Stimulated activated effector memory CD8-positive, alpha-beta T cell treated with anti-CD3 and anti-CD28 coated beads, Interleukin-12 subunit alpha, Interleukin-12 subunit beta, amount 100 ng/mL, for 72 hours (primary cell): ENCODE results near the gene IL1RAPL2.
"Not testable (repeated sequence)": the region's sequence is repeated elsewhere in the genome, so short reads cannot be mapped to it uniquely, and the experiment has no call there.

ENCODE experiments used
- ATAC-seq: fragments of 150-1000 bp; cut with Tn5 transposase; 2 replicates; pipeline ENCODE4 v1.10.0; 2021
- DNase-seq, 2 donors: peaks; one replicate each; pipeline ENCODE4 v3.0.0; 2021 to 2022; ENCODE audit warnings: low spot score in 2 of 2
- H3K27ac Mint-ChIP-seq: one replicate; pipeline ENCODE4 v1.8.0; 2022; ENCODE audit warnings: mild to moderate bottlenecking, mixed read lengths
- H3K36me3 Mint-ChIP-seq: one replicate; pipeline ENCODE4 v1.8.0; 2022; ENCODE audit warnings: mild to moderate bottlenecking, mixed read lengths
- H3K4me1 Mint-ChIP-seq: one replicate; pipeline ENCODE4 v1.8.0; 2022; ENCODE audit warnings: mixed read lengths
- H3K4me3 Mint-ChIP-seq: one replicate; pipeline ENCODE4 v1.8.0; 2022; ENCODE audit warnings: mild to moderate bottlenecking, mixed read lengths
- H3K9me3 Mint-ChIP-seq: one replicate; pipeline ENCODE4 v1.8.0; 2022; ENCODE audit warnings: mixed read lengths

The IL1RAPL2 gene

GRCh38 chrX:105744291-105744690 lies 1178.3 kb downstream of the IL1RAPL2 start:
- Mint-ChIP-seq H3K4me3 (no peak overlapping the region), H3K4me1 (no peaks in the 10 kb centered on the region), H3K36me3 (no peaks in the 10 kb centered on the region), H3K9me3 (peaks cover 12% of the 10 kb centered on the region), H3K27ac (no peak overlapping the region)
- ATAC-seq, result no peak
- DNase-seq, result no peak

GRCh38 chrX:105744946-105745345 lies 1178.9 kb downstream of the IL1RAPL2 start:
- no peaks in the 10 kb centered on the region for H3K4me1 Mint-ChIP-seq
- H3K4me3 Mint-ChIP-seq, result no peak overlapping the region
- no peak overlapping the region for H3K27ac Mint-ChIP-seq

GRCh38 chrX:105745863-105746262 lies 1179.9 kb downstream of the IL1RAPL2 start:
- ATAC-seq, result no peak
- Mint-ChIP-seq H3K27ac (no peak overlapping the region), H3K9me3 (peaks cover 12% of the 10 kb centered on the region), H3K4me1 (no peaks in the 10 kb centered on the region), H3K36me3 (no peaks in the 10 kb centered on the region), H3K4me3 (no peak overlapping the region)
- DNase-seq, result no peak

More at GRCh38 chrX:105744946-105745345, 1178.9 kb downstream of the IL1RAPL2 start:
- Mint-ChIP-seq H3K36me3 (no peaks in the 10 kb centered on the region), H3K9me3 (peaks cover 12% of the 10 kb centered on the region)
- DNase-seq, result no peak
- ATAC-seq, result no peak

- DNase-seq, result no peak
- H3K4me3 Mint-ChIP-seq, result no peak overlapping the region
- no peak for ATAC-seq
- no peak overlapping the region for H3K27ac Mint-ChIP-seq
- H3K9me3 Mint-ChIP-seq, result peaks cover 6% of the 10 kb centered on the region
- H3K36me3 Mint-ChIP-seq, result no peaks in the 10 kb centered on the region
- H3K4me1 Mint-ChIP-seq, result no peaks in the 10 kb centered on the region
Observed at GRCh38 chrX:105752338-105752956, 1186.4 kb downstream of the IL1RAPL2 start.

- Mint-ChIP-seq H3K27ac (no peak overlapping the region), H3K9me3 (peaks cover 6% of the 10 kb centered on the region), H3K4me3 (no peak overlapping the region), H3K4me1 (no peaks in the 10 kb centered on the region), H3K36me3 (no peaks in the 10 kb centered on the region)
- no peak for ATAC-seq
- DNase-seq, result no peak
Observed at GRCh38 chrX:105753411-105753810, 1187.4 kb downstream of the IL1RAPL2 start.

GRCh38 chrX:105754286-105754964 lies 1188.4 kb downstream of the IL1RAPL2 start:
- H3K36me3 Mint-ChIP-seq, result no peaks in the 10 kb centered on the region
- DNase-seq, result no peak
- no peaks in the 10 kb centered on the region for H3K4me1 Mint-ChIP-seq
- H3K9me3 Mint-ChIP-seq, result peaks cover 6% of the 10 kb centered on the region
- H3K4me3 Mint-ChIP-seq, result no peak overlapping the region
- no peak for ATAC-seq
- H3K27ac Mint-ChIP-seq, result no peak overlapping the region

GRCh38 chrX:105755109-105755508 lies 1189.1 kb downstream of the IL1RAPL2 start:
- Mint-ChIP-seq H3K4me1 (no peaks in the 10 kb centered on the region), H3K4me3 (no peak overlapping the region), H3K9me3 (peaks cover 6% of the 10 kb centered on the region), H3K27ac (no peak overlapping the region), H3K36me3 (no peaks in the 10 kb centered on the region)
- ATAC-seq (no peak), DNase-seq (no peak)

- Mint-ChIP-seq H3K36me3 (no peaks in the 10 kb centered on the region), H3K4me3 (no peak overlapping the region), H3K9me3 (peaks cover 9% of the 10 kb centered on the region), H3K27ac (no peak overlapping the region), H3K4me1 (no peaks in the 10 kb centered on the region)
- no peak for ATAC-seq
- DNase-seq, result no peak
Observed at GRCh38 chrX:105758754-105759153, 1192.8 kb downstream of the IL1RAPL2 start.

GRCh38 chrX:105759598-105759997 lies 1193.6 kb downstream of the IL1RAPL2 start:
- peaks cover 9% of the 10 kb centered on the region for H3K9me3 Mint-ChIP-seq
- H3K36me3 Mint-ChIP-seq, result no peaks in the 10 kb centered on the region
- no peak overlapping the region for H3K27ac Mint-ChIP-seq
- ATAC-seq (no peak), DNase-seq (no peak)
- H3K4me1 Mint-ChIP-seq, result no peaks in the 10 kb centered on the region
- H3K4me3 Mint-ChIP-seq, result no peak overlapping the region

GRCh38 chrX:105765691-105766090 lies 1199.7 kb downstream of the IL1RAPL2 start:
- H3K4me3 Mint-ChIP-seq, result no peak overlapping the region
- no peaks in the 10 kb centered on the region for H3K36me3 Mint-ChIP-seq
- no peak overlapping the region for H3K27ac Mint-ChIP-seq
- peaks cover 6% of the 10 kb centered on the region for H3K9me3 Mint-ChIP-seq
- ATAC-seq (no peak), DNase-seq (no peak)
- H3K4me1 Mint-ChIP-seq, result no peaks in the 10 kb centered on the region

GRCh38 chrX:105773801-105774200 lies 1207.8 kb downstream of the IL1RAPL2 start:
- DNase-seq (no peak), ATAC-seq (no peak)
- H3K9me3 Mint-ChIP-seq, result peaks cover 4% of the 10 kb centered on the region
- no peaks in the 10 kb centered on the region for H3K36me3 Mint-ChIP-seq
- no peak overlapping the region for H3K4me3 Mint-ChIP-seq
- no peak overlapping the region for H3K27ac Mint-ChIP-seq
- no peaks in the 10 kb centered on the region for H3K4me1 Mint-ChIP-seq

GRCh38 chrX:105775679-105776078 lies 1209.7 kb downstream of the IL1RAPL2 start:
- peaks cover 4% of the 10 kb centered on the region for H3K9me3 Mint-ChIP-seq
- H3K27ac Mint-ChIP-seq, result no peak overlapping the region
- no peak for ATAC-seq
- no peaks in the 10 kb centered on the region for H3K4me1 Mint-ChIP-seq
- no peak for DNase-seq
- H3K36me3 Mint-ChIP-seq, result no peaks in the 10 kb centered on the region
- no peak overlapping the region for H3K4me3 Mint-ChIP-seq

- no peaks in the 10 kb centered on the region for H3K4me1 Mint-ChIP-seq
- H3K9me3 Mint-ChIP-seq, result peaks cover 3% of the 10 kb centered on the region
- H3K4me3 Mint-ChIP-seq, result no peak overlapping the region
- DNase-seq (no peak), ATAC-seq (no peak)
- H3K27ac Mint-ChIP-seq, result no peak overlapping the region
- no peaks in the 10 kb centered on the region for H3K36me3 Mint-ChIP-seq
Observed at GRCh38 chrX:105781804-105782203, 1215.8 kb downstream of the IL1RAPL2 start.

- DNase-seq, H3K9me3 Mint-ChIP-seq, H3K36me3 Mint-ChIP-seq, ATAC-seq, H3K4me3 Mint-ChIP-seq, H3K4me1 Mint-ChIP-seq, H3K27ac Mint-ChIP-seq: not testable (repeated sequence)
Observed at GRCh38 chrX:105796877-105797276, 1230.9 kb downstream of the IL1RAPL2 start.

GRCh38 chrX:105803891-105804290 lies 1237.9 kb downstream of the IL1RAPL2 start:
- no peaks in the 10 kb centered on the region for H3K36me3 Mint-ChIP-seq
- no peak overlapping the region for H3K4me3 Mint-ChIP-seq
- DNase-seq (no peak), ATAC-seq (no peak)
- no peak overlapping the region for H3K27ac Mint-ChIP-seq
- peaks cover 5% of the 10 kb centered on the region for H3K9me3 Mint-ChIP-seq
- H3K4me1 Mint-ChIP-seq, result no peaks in the 10 kb centered on the region

GRCh38 chrX:105805655-105806054 lies 1239.7 kb downstream of the IL1RAPL2 start:
- not testable (repeated sequence) for H3K27ac Mint-ChIP-seq, ATAC-seq, H3K36me3 Mint-ChIP-seq, H3K9me3 Mint-ChIP-seq, H3K4me3 Mint-ChIP-seq, H3K4me1 Mint-ChIP-seq, DNase-seq
